Right lobe of liver (tissue), 4 donors: Measurements from ENCODE around the gene C3orf20.

ENCODE experiments used
- POLR2A ChIP-seq: fragments of 450-650 bp; IDR thresholded peaks from one replicate; pipeline ENCODE4 v1.6.1; 2017; ENCODE audit warnings: antibody characterized with exemption, mild to moderate bottlenecking
- TF ChIP-seq, protein P1 (sequence below), 4 donors: fragments of 200-600 bp in 3 of 4; fragments of 450-650 bp in 1 of 4; IDR thresholded peaks; one replicate each; pipeline versions ENCODE4 v1.5.1 to v1.8.0; 2016 to 2022; ENCODE audit warnings: antibody characterized with exemption in 4 of 4, mild to moderate bottlenecking in 2 of 4
- donor health status: DM: no; HTN: no; CAD: no.
- donor health status: DM: no; HTN: no; CAD: no.
- donor health status: DM: no; HTN: yes; CAD: no.

DNA sequence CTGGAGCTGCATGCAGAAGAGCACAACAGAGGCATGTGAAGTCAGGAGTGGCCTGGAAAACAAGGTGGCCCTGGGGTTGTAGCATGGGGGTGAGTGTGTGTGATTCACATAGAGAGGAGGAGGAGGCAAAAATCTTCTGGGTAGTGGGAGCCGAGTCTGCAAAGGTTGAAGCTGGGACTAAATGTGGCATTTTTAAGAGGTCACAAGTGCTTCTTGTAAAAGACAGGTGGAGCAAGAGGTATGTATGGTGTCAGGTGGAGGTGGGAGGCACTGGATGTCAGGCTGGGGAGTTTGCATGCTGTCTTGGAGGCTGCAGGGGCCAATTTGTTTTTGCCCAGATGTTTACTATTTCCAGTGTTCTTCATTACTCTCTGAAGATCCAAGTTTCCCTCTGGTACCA, 42.4 kb downstream of the C3orf20 start:
- no peak for TF ChIP-seq POLR2A
- TF ChIP-seq, protein P1, sequence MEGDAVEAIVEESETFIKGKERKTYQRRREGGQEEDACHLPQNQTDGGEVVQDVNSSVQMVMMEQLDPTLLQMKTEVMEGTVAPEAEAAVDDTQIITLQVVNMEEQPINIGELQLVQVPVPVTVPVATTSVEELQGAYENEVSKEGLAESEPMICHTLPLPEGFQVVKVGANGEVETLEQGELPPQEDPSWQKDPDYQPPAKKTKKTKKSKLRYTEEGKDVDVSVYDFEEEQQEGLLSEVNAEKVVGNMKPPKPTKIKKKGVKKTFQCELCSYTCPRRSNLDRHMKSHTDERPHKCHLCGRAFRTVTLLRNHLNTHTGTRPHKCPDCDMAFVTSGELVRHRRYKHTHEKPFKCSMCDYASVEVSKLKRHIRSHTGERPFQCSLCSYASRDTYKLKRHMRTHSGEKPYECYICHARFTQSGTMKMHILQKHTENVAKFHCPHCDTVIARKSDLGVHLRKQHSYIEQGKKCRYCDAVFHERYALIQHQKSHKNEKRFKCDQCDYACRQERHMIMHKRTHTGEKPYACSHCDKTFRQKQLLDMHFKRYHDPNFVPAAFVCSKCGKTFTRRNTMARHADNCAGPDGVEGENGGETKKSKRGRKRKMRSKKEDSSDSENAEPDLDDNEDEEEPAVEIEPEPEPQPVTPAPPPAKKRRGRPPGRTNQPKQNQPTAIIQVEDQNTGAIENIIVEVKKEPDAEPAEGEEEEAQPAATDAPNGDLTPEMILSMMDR (IDR thresholded peaks at IDR 0.05), result no peak
